ENCODE measurements around the gene GPRASP3.

DNA sequence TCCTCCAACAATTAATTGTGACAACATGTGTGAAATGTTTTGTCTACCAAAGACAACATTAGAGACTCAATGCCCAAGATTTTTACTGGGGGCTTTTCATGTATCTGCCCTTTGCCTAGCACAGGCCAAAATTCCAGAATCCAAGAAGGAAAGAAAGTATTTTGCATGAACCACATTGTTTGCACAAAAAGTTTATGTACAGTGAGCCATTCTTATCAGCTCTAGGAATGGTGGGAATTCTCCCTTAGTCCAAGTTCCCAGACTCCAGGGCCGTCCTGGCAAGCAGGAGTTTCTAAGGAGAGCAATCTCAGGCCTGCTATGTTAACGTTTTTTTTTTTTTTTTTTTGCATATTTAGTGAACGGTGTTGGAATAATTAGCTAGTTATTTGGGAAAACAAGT lies 47.7 kb upstream of the GPRASP3 start:
- TF ChIP-seq, protein P1, sequence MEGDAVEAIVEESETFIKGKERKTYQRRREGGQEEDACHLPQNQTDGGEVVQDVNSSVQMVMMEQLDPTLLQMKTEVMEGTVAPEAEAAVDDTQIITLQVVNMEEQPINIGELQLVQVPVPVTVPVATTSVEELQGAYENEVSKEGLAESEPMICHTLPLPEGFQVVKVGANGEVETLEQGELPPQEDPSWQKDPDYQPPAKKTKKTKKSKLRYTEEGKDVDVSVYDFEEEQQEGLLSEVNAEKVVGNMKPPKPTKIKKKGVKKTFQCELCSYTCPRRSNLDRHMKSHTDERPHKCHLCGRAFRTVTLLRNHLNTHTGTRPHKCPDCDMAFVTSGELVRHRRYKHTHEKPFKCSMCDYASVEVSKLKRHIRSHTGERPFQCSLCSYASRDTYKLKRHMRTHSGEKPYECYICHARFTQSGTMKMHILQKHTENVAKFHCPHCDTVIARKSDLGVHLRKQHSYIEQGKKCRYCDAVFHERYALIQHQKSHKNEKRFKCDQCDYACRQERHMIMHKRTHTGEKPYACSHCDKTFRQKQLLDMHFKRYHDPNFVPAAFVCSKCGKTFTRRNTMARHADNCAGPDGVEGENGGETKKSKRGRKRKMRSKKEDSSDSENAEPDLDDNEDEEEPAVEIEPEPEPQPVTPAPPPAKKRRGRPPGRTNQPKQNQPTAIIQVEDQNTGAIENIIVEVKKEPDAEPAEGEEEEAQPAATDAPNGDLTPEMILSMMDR (IDR thresholded peaks at IDR 0.05), result no peak
- no peak for TF ChIP-seq POLR2A (IDR thresholded peaks at IDR 0.05)
